ENCODE measurements around the gene TRIM62. TPM values are rescaled to one million over a fixed set of nuclear protein-coding genes. Genes with fewer than 3 reads are reported as not detected.

TRIM62 gene
- total RNA-seq, 1 donor from 2014 or later = 1.4 TPM

GRCh38 chr1:33133478-33134105 lies 48.3 kb downstream of the TRIM62 start:
- Mint-ChIP-seq H3K4me3 (no peak overlapping the region), H3K27ac (no peak overlapping the region), H3K36me3 (peaks cover 2% of the 10 kb centered on the region), H3K4me1 (peaks cover 6% of the 10 kb centered on the region), H3K27me3 (ENCODE audit: insufficient read depth, low read depth) (peaks cover 5% of the 10 kb centered on the region), H3K9me3 (no peaks in the 10 kb centered on the region)
- Histone ChIP-seq H3K36me3 (no peaks in the 10 kb centered on the region), H4K20me1 (ENCODE audit: low read depth) (no peaks in the 10 kb centered on the region), H3K9ac (no peak overlapping the region), H3K4me1 (no peaks in the 10 kb centered on the region), H3K79me2 (ENCODE audit: low read depth) (no peaks in the 10 kb centered on the region), H3K27ac (no peak overlapping the region), H3K4me3 (no peak overlapping the region), H3K4me2 (no peak overlapping the region), H3K27me3 (no peaks in the 10 kb centered on the region), H3F3A (ENCODE audit: low read depth) (no peaks in the 10 kb centered on the region), H2AFZ (replicated peaks) (no peak overlapping the region), H3K9me3 (ENCODE audit: low read depth) (no peaks in the 10 kb centered on the region)
- DNase-seq (ENCODE audit: low spot score) = no peak
- TF ChIP-seq EZH2phosphoT487 (IDR thresholded peaks at IDR 0.05) (no peak), EZH2 (IDR thresholded peaks at IDR 0.05) (no peak)
- TF ChIP-seq, protein P1, sequence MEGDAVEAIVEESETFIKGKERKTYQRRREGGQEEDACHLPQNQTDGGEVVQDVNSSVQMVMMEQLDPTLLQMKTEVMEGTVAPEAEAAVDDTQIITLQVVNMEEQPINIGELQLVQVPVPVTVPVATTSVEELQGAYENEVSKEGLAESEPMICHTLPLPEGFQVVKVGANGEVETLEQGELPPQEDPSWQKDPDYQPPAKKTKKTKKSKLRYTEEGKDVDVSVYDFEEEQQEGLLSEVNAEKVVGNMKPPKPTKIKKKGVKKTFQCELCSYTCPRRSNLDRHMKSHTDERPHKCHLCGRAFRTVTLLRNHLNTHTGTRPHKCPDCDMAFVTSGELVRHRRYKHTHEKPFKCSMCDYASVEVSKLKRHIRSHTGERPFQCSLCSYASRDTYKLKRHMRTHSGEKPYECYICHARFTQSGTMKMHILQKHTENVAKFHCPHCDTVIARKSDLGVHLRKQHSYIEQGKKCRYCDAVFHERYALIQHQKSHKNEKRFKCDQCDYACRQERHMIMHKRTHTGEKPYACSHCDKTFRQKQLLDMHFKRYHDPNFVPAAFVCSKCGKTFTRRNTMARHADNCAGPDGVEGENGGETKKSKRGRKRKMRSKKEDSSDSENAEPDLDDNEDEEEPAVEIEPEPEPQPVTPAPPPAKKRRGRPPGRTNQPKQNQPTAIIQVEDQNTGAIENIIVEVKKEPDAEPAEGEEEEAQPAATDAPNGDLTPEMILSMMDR (IDR thresholded peaks at IDR 0.05) = no peak

DNA sequence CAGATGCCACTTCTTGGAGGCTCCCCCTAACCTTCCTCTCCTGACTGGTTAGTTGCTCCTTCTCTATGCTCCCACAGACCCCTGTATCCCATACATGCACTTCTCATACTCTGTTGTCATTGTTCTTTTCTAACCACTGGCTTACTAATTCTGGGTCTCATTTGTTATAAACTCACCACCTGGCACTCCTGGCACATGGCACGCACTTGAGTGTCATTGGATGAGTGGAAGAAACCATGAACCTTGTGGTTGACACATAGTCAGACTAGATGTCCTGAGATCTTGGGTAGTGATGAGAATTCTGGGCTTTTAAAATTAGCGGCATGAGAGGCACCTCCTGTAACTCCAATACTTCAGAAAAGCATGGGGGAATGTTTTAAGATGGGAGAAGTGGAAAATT lies 49.3 kb downstream of the TRIM62 start:
- H3K4me3 ChIP-seq = no peak overlapping the region
- no peak overlapping the region for H3K4me2 ChIP-seq
- H3K9me3 Mint-ChIP-seq = peaks cover 2% of the 10 kb centered on the region
- no peak overlapping the region for H3K4me3 Mint-ChIP-seq
- H3K27ac ChIP-seq = no peak overlapping the region
- H3K9ac ChIP-seq = no peak overlapping the region
- no peaks in the 10 kb centered on the region for H3F3A ChIP-seq (ENCODE audit: low read depth)
- no peaks in the 10 kb centered on the region for H3K36me3 ChIP-seq
- no peaks in the 10 kb centered on the region for H4K20me1 ChIP-seq (ENCODE audit: low read depth)
- H3K9me3 ChIP-seq (ENCODE audit: low read depth) = no peaks in the 10 kb centered on the region
- H3K79me2 ChIP-seq (ENCODE audit: low read depth) = no peaks in the 10 kb centered on the region
- TF ChIP-seq EZH2 (IDR thresholded peaks at IDR 0.05) (no peak), EZH2phosphoT487 (IDR thresholded peaks at IDR 0.05) (no peak)
- TF ChIP-seq, protein P1 (IDR thresholded peaks at IDR 0.05) = no peak
- H2AFZ ChIP-seq (replicated peaks) = no peak overlapping the region
- H3K27me3 Mint-ChIP-seq (ENCODE audit: insufficient read depth, low read depth) = peaks cover 5% of the 10 kb centered on the region
- DNase-seq (ENCODE audit: low spot score) = no peak
- peaks cover 2% of the 10 kb centered on the region for H3K36me3 Mint-ChIP-seq
- no peaks in the 10 kb centered on the region for H3K27me3 ChIP-seq
- H3K4me1 ChIP-seq = no peaks in the 10 kb centered on the region
- H3K4me1 Mint-ChIP-seq = peaks cover 2% of the 10 kb centered on the region
- H3K27ac Mint-ChIP-seq = no peak overlapping the region

DNA sequence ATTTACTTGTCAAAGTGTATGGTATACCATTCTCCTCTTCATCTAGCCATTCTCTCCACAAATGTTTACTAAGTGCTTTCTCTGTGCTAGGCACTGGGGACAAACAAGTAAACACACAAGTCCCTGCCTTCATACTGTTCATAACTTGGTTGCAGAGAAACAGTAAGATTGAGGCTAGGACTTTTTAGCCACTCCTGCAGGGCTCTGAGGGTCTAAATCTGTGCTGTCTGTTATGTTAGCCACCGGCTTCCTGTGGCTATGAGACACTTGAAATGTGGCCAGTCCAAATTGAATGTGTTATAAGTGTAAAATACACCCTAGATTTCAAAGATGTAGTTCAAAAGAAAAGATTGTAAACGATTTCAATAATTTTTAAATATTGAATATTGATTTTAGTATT lies 50.7 kb downstream of the TRIM62 start:
- no peaks in the 10 kb centered on the region for H4K20me1 ChIP-seq (ENCODE audit: low read depth)
- Mint-ChIP-seq H3K4me3 (no peak overlapping the region), H3K4me1 (peaks cover 7% of the 10 kb centered on the region), H3K9me3 (peaks cover 2% of the 10 kb centered on the region), H3K36me3 (peaks cover 2% of the 10 kb centered on the region), H3K27ac (no peak overlapping the region), H3K27me3 (ENCODE audit: insufficient read depth, low read depth) (peaks cover 5% of the 10 kb centered on the region)
- no peak for DNase-seq (ENCODE audit: low spot score)
- no peak overlapping the region for H3K4me2 ChIP-seq
- H2AFZ ChIP-seq (replicated peaks) = no peak overlapping the region
- no peaks in the 10 kb centered on the region for H3K27me3 ChIP-seq
- no peaks in the 10 kb centered on the region for H3K9me3 ChIP-seq (ENCODE audit: low read depth)
- H3K4me1 ChIP-seq = no peaks in the 10 kb centered on the region
- H3K4me3 ChIP-seq = no peak overlapping the region
- H3K36me3 ChIP-seq = no peaks in the 10 kb centered on the region
- TF ChIP-seq EZH2 (IDR thresholded peaks at IDR 0.05) (no peak), EZH2phosphoT487 (IDR thresholded peaks at IDR 0.05) (no peak)
- TF ChIP-seq, protein P1 (IDR thresholded peaks at IDR 0.05) = no peak
- no peak overlapping the region for H3K27ac ChIP-seq
- no peak overlapping the region for H3K9ac ChIP-seq
- no peaks in the 10 kb centered on the region for H3K79me2 ChIP-seq (ENCODE audit: low read depth)
- no peaks in the 10 kb centered on the region for H3F3A ChIP-seq (ENCODE audit: low read depth)
